Astrocyte (in vitro differentiated cells and primary cell): ENCODE results near the gene CCDC107. TPM values are rescaled to one million over a fixed set of nuclear protein-coding genes. Genes with fewer than 3 reads are reported as not detected.
A peak's percentile ranks its signal among the peaks of the same experiment; 100 is the strongest.

Experiments
- DNase-seq: peaks from one replicate; pipeline ENCODE4 v3.0.0-alpha.2; 2010; ENCODE audit warnings: low read depth
- FAIRE-seq: peaks from 2 replicates; lab custom pipeline; 2011; peaks lifted over from hg19 to GRCh38; lab: Jason Lieb, UNC
- H2AFZ ChIP-seq: 2 replicates; pipeline ENCODE4 v1.6.0; 2012; ENCODE audit warnings: low read depth, low read length, inconsistent platforms
- H3K27ac ChIP-seq: 2 replicates; pipeline ENCODE4 v1.5.1; 2011; ENCODE audit warnings: low read depth, low read length, inconsistent platforms
- H3K27me3 ChIP-seq: 2 replicates; pipeline ENCODE4 v1.6.0; 2011; ENCODE audit warnings: low read length, inconsistent platforms; ENCODE audit not compliant: insufficient read depth
- H3K36me3 ChIP-seq: 2 replicates; pipeline ENCODE4 v1.5.1; 2011; ENCODE audit warnings: low read length, inconsistent platforms; ENCODE audit not compliant: insufficient read depth
- H3K4me1 ChIP-seq: 2 replicates; pipeline ENCODE4 v1.5.1; 2011; ENCODE audit warnings: low read length, inconsistent platforms; ENCODE audit not compliant: insufficient read depth
- H3K4me2 ChIP-seq: 2 replicates; pipeline ENCODE4 v1.6.0; 2012; ENCODE audit warnings: low read length, inconsistent platforms
- H3K4me3 ChIP-seq: 2 replicates; pipeline ENCODE4 v1.5.1; 2011; ENCODE audit warnings: low read depth, mild to moderate bottlenecking, low read length, inconsistent platforms; ENCODE audit not compliant: insufficient read depth
- H3K79me2 ChIP-seq: 2 replicates; pipeline ENCODE4 v1.6.0; 2012; ENCODE audit warnings: mild to moderate bottlenecking, low read length, inconsistent platforms; ENCODE audit not compliant: insufficient read depth
- H3K9ac ChIP-seq: 2 replicates; pipeline ENCODE4 v1.6.0; 2012; ENCODE audit warnings: mild to moderate bottlenecking, low read length, inconsistent platforms
- H3K9me3 ChIP-seq: 2 replicates; pipeline ENCODE4 v1.5.1; 2012; ENCODE audit warnings: low read depth, mild to moderate bottlenecking, low read length, inconsistent platforms; ENCODE audit not compliant: insufficient read depth
- H4K20me1 ChIP-seq: 2 replicates; pipeline ENCODE4 v1.6.0; 2012; ENCODE audit warnings: low read length, inconsistent platforms; ENCODE audit not compliant: insufficient read depth
- H3K27ac Mint-ChIP-seq: one replicate; pipeline ENCODE4 v1.8.0; 2021; ENCODE audit warnings: mild to moderate bottlenecking, mixed read lengths; ENCODE audit not compliant: unreplicated experiment
- H3K27me3 Mint-ChIP-seq: one replicate; pipeline ENCODE4 v1.8.0; 2021; ENCODE audit warnings: low read depth, mixed read lengths; ENCODE audit not compliant: unreplicated experiment
- H3K36me3 Mint-ChIP-seq: one replicate; pipeline ENCODE4 v1.8.0; 2021; ENCODE audit warnings: low read depth, mixed read lengths; ENCODE audit not compliant: unreplicated experiment
- H3K4me1 Mint-ChIP-seq: one replicate; pipeline ENCODE4 v1.8.0; 2021; ENCODE audit warnings: low read depth, mixed read lengths; ENCODE audit not compliant: unreplicated experiment
- H3K4me3 Mint-ChIP-seq: one replicate; pipeline ENCODE4 v1.8.0; 2021; ENCODE audit warnings: mild to moderate bottlenecking, moderate library complexity, mixed read lengths; ENCODE audit not compliant: unreplicated experiment
- H3K9me3 Mint-ChIP-seq: one replicate; pipeline ENCODE4 v1.8.0; 2021; ENCODE audit warnings: mild to moderate bottlenecking, mixed read lengths; ENCODE audit not compliant: unreplicated experiment
- CTCF ChIP-seq: IDR thresholded peaks from 2 replicates; pipeline ENCODE4 v1.5.1; 2011; ENCODE audit warnings: low read depth, mild to moderate bottlenecking, inconsistent platforms, low read length, moderate library complexity; ENCODE audit not compliant: insufficient read depth
- EZH2 ChIP-seq: IDR thresholded peaks from 2 replicates; pipeline ENCODE4 v1.6.1; 2012; ENCODE audit warnings: mild to moderate bottlenecking, low read length, inconsistent platforms; ENCODE audit not compliant: insufficient read depth
- total RNA-seq: library from RNA; stranded (reverse); gene quantifications from 2 replicates; pipeline ENCODE4 v1.2.1, GENCODE V29; 2021

The CCDC107 gene
- total RNA-seq, 1 donor from 2014 or later = 18.8 TPM

- Mint-ChIP-seq H3K4me3 (peak overlapping the region; percentile 40), H3K27ac (peak overlapping the region; percentile 75), H3K27me3 (no peaks in the 10 kb centered on the region), H3K4me1 (peaks cover 2% of the 10 kb centered on the region), H3K36me3 (peaks cover 21% of the 10 kb centered on the region), H3K9me3 (no peaks in the 10 kb centered on the region)
- DNase-seq (no peak), FAIRE-seq (no peak)
- peaks cover 18% of the 10 kb centered on the region for H3K79me2 ChIP-seq
- no peak overlapping the region for H3K27ac ChIP-seq
- H3K9ac ChIP-seq = no peak overlapping the region
- H4K20me1 ChIP-seq = peaks cover 59% of the 10 kb centered on the region
- H3K36me3 ChIP-seq = peaks cover 59% of the 10 kb centered on the region
- H3K27me3 ChIP-seq = no peaks in the 10 kb centered on the region
- no peak overlapping the region for H3K4me2 ChIP-seq
- H3K4me1 ChIP-seq = peaks cover 14% of the 10 kb centered on the region
- no peak overlapping the region for H2AFZ ChIP-seq
- no peak overlapping the region for H3K4me3 ChIP-seq
- no peaks in the 10 kb centered on the region for H3K9me3 ChIP-seq
- TF ChIP-seq CTCF (peak; percentile 88), EZH2 (no peak)
Observed at GRCh38 chr9:35696520-35697215, 38.6 kb downstream of the CCDC107 start.

GRCh38 chr9:35697486-35697885 is 39.4 kb downstream of the CCDC107 start:
- peaks cover 21% of the 10 kb centered on the region for H3K36me3 Mint-ChIP-seq
- H3K4me2 ChIP-seq = no peak overlapping the region
- peaks cover 64% of the 10 kb centered on the region for H4K20me1 ChIP-seq
- no peaks in the 10 kb centered on the region for H3K27me3 Mint-ChIP-seq
- TF ChIP-seq EZH2 = no peak
- no peak for TF ChIP-seq CTCF
- DNase-seq (no peak), FAIRE-seq (no peak)
- peaks cover 23% of the 10 kb centered on the region for H3K79me2 ChIP-seq
- no peak overlapping the region for H3K27ac ChIP-seq
- peaks cover 13% of the 10 kb centered on the region for H3K4me1 ChIP-seq
- no peak overlapping the region for H3K4me3 Mint-ChIP-seq
- no peak overlapping the region for H3K9ac ChIP-seq
- peaks cover 2% of the 10 kb centered on the region for H3K4me1 Mint-ChIP-seq
- H3K36me3 ChIP-seq = peaks cover 65% of the 10 kb centered on the region
- H3K4me3 ChIP-seq = no peak overlapping the region
- H3K27me3 ChIP-seq = no peaks in the 10 kb centered on the region
- H3K27ac Mint-ChIP-seq = no peak overlapping the region
- H2AFZ ChIP-seq = no peak overlapping the region
- H3K9me3 ChIP-seq = no peaks in the 10 kb centered on the region
- H3K9me3 Mint-ChIP-seq = no peaks in the 10 kb centered on the region

- no peak overlapping the region for H2AFZ ChIP-seq
- H3K27ac ChIP-seq = no peak overlapping the region
- H3K4me2 ChIP-seq = no peak overlapping the region
- FAIRE-seq (no peak), DNase-seq (no peak)
- Mint-ChIP-seq H3K36me3 (peaks cover 27% of the 10 kb centered on the region), H3K27me3 (no peaks in the 10 kb centered on the region), H3K4me1 (peaks cover 2% of the 10 kb centered on the region), H3K27ac (no peak overlapping the region), H3K4me3 (no peak overlapping the region), H3K9me3 (no peaks in the 10 kb centered on the region)
- no peak for TF ChIP-seq EZH2
- TF ChIP-seq CTCF = no peak
- no peak overlapping the region for H3K4me3 ChIP-seq
- H3K27me3 ChIP-seq = no peaks in the 10 kb centered on the region
- H3K36me3 ChIP-seq = peaks cover 73% of the 10 kb centered on the region
- H3K79me2 ChIP-seq = peaks cover 23% of the 10 kb centered on the region
- peaks cover 71% of the 10 kb centered on the region for H4K20me1 ChIP-seq
- H3K9ac ChIP-seq = no peak overlapping the region
- peaks cover 13% of the 10 kb centered on the region for H3K4me1 ChIP-seq
- no peaks in the 10 kb centered on the region for H3K9me3 ChIP-seq
Observed at GRCh38 chr9:35698231-35698630, 40.1 kb downstream of the CCDC107 start.
